ENCODE data around the gene UBFD1. TPM values are rescaled to one million over a fixed set of nuclear protein-coding genes. Genes with fewer than 3 reads are reported as not detected.

UBFD1 gene
- total RNA-seq, 3 donors from 2014 or later (not counting 1 experiment from before 2014, with no cell fraction given): 51.4 to 65.8 (median 63.6) TPM

DNA sequence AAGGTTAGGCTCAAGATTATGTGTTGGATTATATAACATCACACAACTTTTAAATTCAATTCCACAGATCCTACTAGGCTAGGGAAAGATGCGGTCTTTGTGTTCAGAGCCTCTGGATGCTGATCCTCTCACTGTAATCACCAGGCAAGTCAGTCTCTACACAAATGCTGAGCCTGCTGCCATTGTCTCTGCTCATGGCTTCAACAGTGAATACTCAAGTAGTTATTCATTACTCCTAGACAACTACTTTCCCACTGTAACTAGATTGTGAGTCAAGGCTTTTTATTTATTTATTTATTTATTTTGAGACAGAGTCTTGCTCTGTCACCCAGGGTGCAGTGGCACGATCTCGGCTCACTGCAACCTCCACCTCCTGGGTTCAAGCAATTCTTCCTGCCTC is 54.4 kb downstream of the UBFD1 start:
- H3K27me3 ChIP-seq (ENCODE audit: control insufficient read depth, insufficient read depth, low read length): no peaks in the 10 kb centered on the region
- no peak overlapping the region for H3K27ac Mint-ChIP-seq
- 100% methylated on average over 3 of the region's 3 CpGs for WGBS (ENCODE audit: insufficient coverage)

DNA sequence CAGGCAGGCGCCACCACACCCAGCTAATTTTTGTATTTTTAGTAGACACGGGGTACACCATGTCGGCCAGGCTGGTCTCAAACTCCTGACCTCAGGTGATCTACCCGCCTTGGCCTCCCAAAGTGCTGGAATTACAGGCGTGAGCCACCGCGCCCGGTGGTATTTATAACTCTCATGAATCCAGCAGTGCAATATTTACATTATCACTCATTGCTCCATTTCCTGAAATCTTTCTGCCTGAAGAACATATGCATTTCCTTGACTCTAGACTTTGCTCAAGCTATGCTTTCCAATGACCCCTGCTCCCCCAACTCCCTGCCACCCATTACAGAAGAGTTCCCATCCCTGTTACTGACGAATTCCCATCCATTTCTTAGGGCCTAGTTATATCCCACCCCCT is 58.3 kb downstream of the UBFD1 start:
- intact Hi-C loops (cut with micrococcal nuclease): no loop called here

More for the DNA sequence above, 54.4 kb downstream of the UBFD1 start:
- Histone ChIP-seq H3K9me3 (ENCODE audit: control insufficient read depth, insufficient read depth, low read length) (no peaks in the 10 kb centered on the region), H3K4me3 (ENCODE audit: low read length) (no peak overlapping the region), H3K27ac (ENCODE audit: low read length) (no peak overlapping the region), H3K4me1 (ENCODE audit: control insufficient read depth, insufficient read depth, low read length) (no peaks in the 10 kb centered on the region), H3K36me3 (ENCODE audit: control insufficient read depth, insufficient read depth, low read length) (peaks cover 5% of the 10 kb centered on the region)
- TF ChIP-seq, protein P1, sequence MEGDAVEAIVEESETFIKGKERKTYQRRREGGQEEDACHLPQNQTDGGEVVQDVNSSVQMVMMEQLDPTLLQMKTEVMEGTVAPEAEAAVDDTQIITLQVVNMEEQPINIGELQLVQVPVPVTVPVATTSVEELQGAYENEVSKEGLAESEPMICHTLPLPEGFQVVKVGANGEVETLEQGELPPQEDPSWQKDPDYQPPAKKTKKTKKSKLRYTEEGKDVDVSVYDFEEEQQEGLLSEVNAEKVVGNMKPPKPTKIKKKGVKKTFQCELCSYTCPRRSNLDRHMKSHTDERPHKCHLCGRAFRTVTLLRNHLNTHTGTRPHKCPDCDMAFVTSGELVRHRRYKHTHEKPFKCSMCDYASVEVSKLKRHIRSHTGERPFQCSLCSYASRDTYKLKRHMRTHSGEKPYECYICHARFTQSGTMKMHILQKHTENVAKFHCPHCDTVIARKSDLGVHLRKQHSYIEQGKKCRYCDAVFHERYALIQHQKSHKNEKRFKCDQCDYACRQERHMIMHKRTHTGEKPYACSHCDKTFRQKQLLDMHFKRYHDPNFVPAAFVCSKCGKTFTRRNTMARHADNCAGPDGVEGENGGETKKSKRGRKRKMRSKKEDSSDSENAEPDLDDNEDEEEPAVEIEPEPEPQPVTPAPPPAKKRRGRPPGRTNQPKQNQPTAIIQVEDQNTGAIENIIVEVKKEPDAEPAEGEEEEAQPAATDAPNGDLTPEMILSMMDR (IDR thresholded peaks at IDR 0.05): no peak
- H3K9me3 Mint-ChIP-seq: no peaks in the 10 kb centered on the region
- no peaks in the 10 kb centered on the region for H3K27me3 Mint-ChIP-seq (ENCODE audit: low read depth in 2 of 2)
- no peak overlapping the region for H3K4me3 Mint-ChIP-seq
- H3K4me1 Mint-ChIP-seq: no peaks in the 10 kb centered on the region
- DNase-seq: no peak
- no peak for ATAC-seq
- intact Hi-C loops (cut with micrococcal nuclease): no loop called here
- no peaks in the 10 kb centered on the region for H3K36me3 Mint-ChIP-seq

More for the DNA sequence above, 58.3 kb downstream of the UBFD1 start:
- Mint-ChIP-seq H3K4me1 (no peaks in the 10 kb centered on the region), H3K27ac (no peak overlapping the region), H3K27me3 (ENCODE audit: low read depth in 2 of 2) (no peaks in the 10 kb centered on the region), H3K4me3 (no peak overlapping the region), H3K36me3 (peaks cover 5% of the 10 kb centered on the region), H3K9me3 (no peaks in the 10 kb centered on the region)
- Histone ChIP-seq H3K4me1 (ENCODE audit: control insufficient read depth, insufficient read depth, low read length) (no peaks in the 10 kb centered on the region), H3K4me3 (ENCODE audit: low read length) (no peak overlapping the region), H3K9me3 (ENCODE audit: control insufficient read depth, insufficient read depth, low read length) (no peaks in the 10 kb centered on the region), H3K36me3 (ENCODE audit: control insufficient read depth, insufficient read depth, low read length) (peaks cover 25% of the 10 kb centered on the region), H3K27me3 (ENCODE audit: control insufficient read depth, insufficient read depth, low read length) (no peaks in the 10 kb centered on the region), H3K27ac (ENCODE audit: low read length) (no peak overlapping the region)
- 97% methylated on average over 9 of the region's 9 CpGs for WGBS (ENCODE audit: insufficient coverage)
- TF ChIP-seq, protein P1 (IDR thresholded peaks at IDR 0.05): no peak
- DNase-seq (no peak), ATAC-seq (no peak)

Other genes starting within 250 kb of the UBFD1 start
- 10 to 100 TPM; 18.4 to 26.6 (median 20.3) TPM for gene COG7, start 104.5 kb upstream of the UBFD1 start, total RNA-seq
- 100 to 1,000 TPM; 129 to 134 (median 131) TPM for gene GGA2, start 47.2 kb upstream of the UBFD1 start, total RNA-seq
- 10 to 100 TPM; 12.1 to 14.2 (median 12.4) TPM for gene EARS2, start 377 bp upstream of the UBFD1 start, total RNA-seq
- gene NDUFAB1, start 38.6 kb downstream of the UBFD1 start, total RNA-seq: 10 to 100 TPM; 27.3 to 30.5 (median 28.3) TPM
- 10 to 100 TPM; 10.7 to 12.8 (median 10.9) TPM for gene PALB2, start 83.6 kb downstream of the UBFD1 start, total RNA-seq
- 10 to 100 TPM; 60.7 to 72.1 (median 65.8) TPM for gene DCTN5, start 83.7 kb downstream of the UBFD1 start, total RNA-seq
- 1 to 10 TPM in 2 of 3 donors, under 1 TPM in 1; 0.66 to 2.9 (median 1.7) TPM for gene PLK1, start 121.2 kb downstream of the UBFD1 start, total RNA-seq
- gene ERN2, start 155.5 kb downstream of the UBFD1 start, total RNA-seq: not detected
- not detected for gene CHP2, start 197.3 kb downstream of the UBFD1 start, total RNA-seq

Measured in natural killer cell (primary cell).